Ovary (tissue), 3 donors: Measurements from ENCODE around the gene ZNF503.

Experiments used
- CTCF ChIP-seq, 3 donors: fragments of 450-650 bp in 2 of 3; fragments of 200-600 bp in 1 of 3; IDR thresholded peaks; one replicate each; pipeline versions ENCODE4 v1.5.1 to v1.8.0; 2016 to 2022; ENCODE audit warnings: antibody characterized with exemption in 3 of 3, mild to moderate bottlenecking in 1 of 3
- EP300 ChIP-seq: sonication (generic); formaldehyde crosslinking; IDR thresholded peaks from one replicate; pipeline ENCODE4 v1.6.1; 2017; ENCODE audit warnings: antibody characterized with exemption
- POLR2A ChIP-seq: fragments of 450-650 bp; IDR thresholded peaks from one replicate; pipeline ENCODE4 v1.6.1; 2017; ENCODE audit warnings: antibody characterized with exemption, mild to moderate bottlenecking, moderate library complexity
- donor health status: DM: no; HTN: no; CAD: no.

GRCh38 chr10:75403939-75404814 lies 2.6 kb upstream of the ZNF503 start:
- no peak for TF ChIP-seq POLR2A
- TF ChIP-seq CTCF (IDR thresholded peaks at IDR 0.05), result no peak
- no peak for TF ChIP-seq EP300
